ENCODE results near the gene PIGQ. TPM values are rescaled to one million over a fixed set of nuclear protein-coding genes. Genes with fewer than 3 reads are reported as not detected.

The PIGQ gene
- total and polyA plus RNA-seq, 9 donors = 4.3 to 47.7 (median 39.5) TPM

DNA sequence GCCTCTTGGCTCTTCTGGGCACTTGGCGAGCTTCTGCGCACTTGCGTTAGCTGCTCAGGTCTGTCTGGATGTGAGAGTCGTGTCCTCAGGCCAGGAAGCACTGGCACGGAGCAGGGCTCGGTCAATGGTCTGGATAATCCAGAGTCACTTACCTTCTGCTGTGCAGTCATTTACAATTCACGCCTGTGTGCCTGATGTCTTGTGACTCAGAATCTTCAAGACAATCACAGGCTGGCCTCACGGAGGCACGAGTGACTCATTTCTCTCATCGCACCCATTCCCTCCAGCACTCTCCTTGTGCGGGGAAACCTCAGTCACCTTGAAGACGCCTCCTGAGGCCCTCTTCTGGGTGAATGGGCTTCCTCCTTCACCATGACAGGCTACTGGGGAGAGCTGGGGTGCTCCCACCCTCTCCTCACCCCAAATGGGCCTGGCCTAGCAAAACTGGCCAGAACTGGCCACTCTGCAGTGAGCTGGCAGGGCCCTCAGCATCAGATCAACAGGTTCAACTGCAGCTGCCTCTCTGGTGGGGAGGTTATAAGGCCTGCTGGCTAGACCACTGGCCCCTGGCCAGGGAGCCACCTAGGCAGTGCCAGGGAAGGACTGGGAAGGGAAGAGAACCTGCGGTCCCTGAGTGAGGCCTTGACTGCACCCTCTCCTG, 44.1 kb upstream of the PIGQ start:
- H3K4me1 ChIP-seq (ENCODE audit: insufficient read depth) = peaks cover 20% of the 10 kb centered on the region
- TF ChIP-seq, protein P1, sequence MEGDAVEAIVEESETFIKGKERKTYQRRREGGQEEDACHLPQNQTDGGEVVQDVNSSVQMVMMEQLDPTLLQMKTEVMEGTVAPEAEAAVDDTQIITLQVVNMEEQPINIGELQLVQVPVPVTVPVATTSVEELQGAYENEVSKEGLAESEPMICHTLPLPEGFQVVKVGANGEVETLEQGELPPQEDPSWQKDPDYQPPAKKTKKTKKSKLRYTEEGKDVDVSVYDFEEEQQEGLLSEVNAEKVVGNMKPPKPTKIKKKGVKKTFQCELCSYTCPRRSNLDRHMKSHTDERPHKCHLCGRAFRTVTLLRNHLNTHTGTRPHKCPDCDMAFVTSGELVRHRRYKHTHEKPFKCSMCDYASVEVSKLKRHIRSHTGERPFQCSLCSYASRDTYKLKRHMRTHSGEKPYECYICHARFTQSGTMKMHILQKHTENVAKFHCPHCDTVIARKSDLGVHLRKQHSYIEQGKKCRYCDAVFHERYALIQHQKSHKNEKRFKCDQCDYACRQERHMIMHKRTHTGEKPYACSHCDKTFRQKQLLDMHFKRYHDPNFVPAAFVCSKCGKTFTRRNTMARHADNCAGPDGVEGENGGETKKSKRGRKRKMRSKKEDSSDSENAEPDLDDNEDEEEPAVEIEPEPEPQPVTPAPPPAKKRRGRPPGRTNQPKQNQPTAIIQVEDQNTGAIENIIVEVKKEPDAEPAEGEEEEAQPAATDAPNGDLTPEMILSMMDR (IDR thresholded peaks at IDR 0.05) = no peak
- TF ChIP-seq EP300 (IDR thresholded peaks at IDR 0.05) (no peak), POLR2A (IDR thresholded peaks at IDR 0.05) (no peak)
- intact Hi-C loops (cut with DNase I) = loop anchor here in 1 of 4 donors (10.0 kb wide), 1 partner anchor 1159 kb away; no protein-coding TSS in a partner anchor
- no peaks in the 10 kb centered on the region for H3K27me3 ChIP-seq
- H3K9me3 ChIP-seq = no peaks in the 10 kb centered on the region
- H3K27ac ChIP-seq = peak overlapping the region in 1 of 2 donors; percentile 100
- H3K36me3 ChIP-seq = no peaks in the 10 kb centered on the region
- H3K4me3 ChIP-seq = no peak overlapping the region
- 77 to 79% (median 78%) methylated on average over 13 of the region's 13 CpGs for WGBS, 3 donors
- peak in 4 of 5 donors; percentile 34 to 63 (median 58) for DNase-seq

DNA sequence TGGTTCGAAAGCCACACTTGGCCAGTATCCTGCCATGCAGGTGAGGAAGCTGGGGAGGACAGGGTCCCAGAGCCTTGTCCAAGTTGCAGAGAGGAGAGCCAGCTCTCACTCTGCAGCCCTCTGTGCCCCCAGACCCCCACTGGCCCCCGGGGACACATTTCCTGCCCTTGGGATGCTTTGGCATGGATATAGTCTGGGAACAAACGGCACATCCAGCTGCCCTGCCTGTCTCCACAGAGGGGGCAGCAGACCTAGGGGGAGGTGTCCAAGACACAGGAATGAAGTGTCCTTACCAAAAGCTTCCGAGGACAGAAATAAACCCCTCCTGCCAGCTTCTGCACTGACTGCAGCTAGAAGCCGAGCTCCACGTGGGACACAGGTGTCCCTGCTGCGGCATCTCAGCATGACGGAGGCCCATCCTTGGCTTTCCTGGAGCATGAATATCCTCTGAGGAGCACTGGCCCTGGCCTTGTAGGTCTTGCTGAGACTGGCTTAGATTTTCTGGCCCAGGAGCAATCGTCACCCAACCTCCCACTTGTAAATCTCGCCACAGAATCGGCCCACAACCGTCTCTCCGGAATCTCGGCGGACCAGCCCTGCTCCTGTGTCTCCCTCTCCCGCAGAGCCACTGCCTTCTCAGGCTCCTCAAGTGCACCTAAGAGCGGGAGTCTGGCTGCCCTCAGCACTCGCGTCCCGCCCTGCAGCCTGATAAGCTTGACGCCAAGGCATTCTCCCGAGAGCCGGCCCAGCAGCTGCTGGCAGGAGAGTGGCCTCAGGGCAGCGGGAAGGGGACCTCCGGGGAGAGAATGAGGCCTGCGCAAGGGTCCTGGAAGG, 43.4 kb upstream of the PIGQ start:
- WGBS, 3 donors = 4 to 7% (median 7%) methylated on average over 25 to 26 of the region's 26 CpGs
- intact Hi-C loops (cut with DNase I) = loop anchor here in 2 of 4 donors (1.0 to 10.0 kb wide), 2 partner anchors 100 to 1158 kb away; no protein-coding TSS in a partner anchor
- H3K27ac ChIP-seq = peak overlapping the region; percentile 92 to 100
- peaks cover 20% of the 10 kb centered on the region for H3K4me1 ChIP-seq (ENCODE audit: insufficient read depth)
- H3K27me3 ChIP-seq = no peaks in the 10 kb centered on the region
- H3K4me3 ChIP-seq = peak overlapping the region; percentile 59
- peak; percentile 54 to 77 (median 62) for DNase-seq
- H3K9me3 ChIP-seq = no peaks in the 10 kb centered on the region
- no peaks in the 10 kb centered on the region for H3K36me3 ChIP-seq
- TF ChIP-seq, protein P1 (IDR thresholded peaks at IDR 0.05) = no peak
- TF ChIP-seq POLR2A (IDR thresholded peaks at IDR 0.05) (no peak), EP300 (IDR thresholded peaks at IDR 0.05) (no peak)

DNA sequence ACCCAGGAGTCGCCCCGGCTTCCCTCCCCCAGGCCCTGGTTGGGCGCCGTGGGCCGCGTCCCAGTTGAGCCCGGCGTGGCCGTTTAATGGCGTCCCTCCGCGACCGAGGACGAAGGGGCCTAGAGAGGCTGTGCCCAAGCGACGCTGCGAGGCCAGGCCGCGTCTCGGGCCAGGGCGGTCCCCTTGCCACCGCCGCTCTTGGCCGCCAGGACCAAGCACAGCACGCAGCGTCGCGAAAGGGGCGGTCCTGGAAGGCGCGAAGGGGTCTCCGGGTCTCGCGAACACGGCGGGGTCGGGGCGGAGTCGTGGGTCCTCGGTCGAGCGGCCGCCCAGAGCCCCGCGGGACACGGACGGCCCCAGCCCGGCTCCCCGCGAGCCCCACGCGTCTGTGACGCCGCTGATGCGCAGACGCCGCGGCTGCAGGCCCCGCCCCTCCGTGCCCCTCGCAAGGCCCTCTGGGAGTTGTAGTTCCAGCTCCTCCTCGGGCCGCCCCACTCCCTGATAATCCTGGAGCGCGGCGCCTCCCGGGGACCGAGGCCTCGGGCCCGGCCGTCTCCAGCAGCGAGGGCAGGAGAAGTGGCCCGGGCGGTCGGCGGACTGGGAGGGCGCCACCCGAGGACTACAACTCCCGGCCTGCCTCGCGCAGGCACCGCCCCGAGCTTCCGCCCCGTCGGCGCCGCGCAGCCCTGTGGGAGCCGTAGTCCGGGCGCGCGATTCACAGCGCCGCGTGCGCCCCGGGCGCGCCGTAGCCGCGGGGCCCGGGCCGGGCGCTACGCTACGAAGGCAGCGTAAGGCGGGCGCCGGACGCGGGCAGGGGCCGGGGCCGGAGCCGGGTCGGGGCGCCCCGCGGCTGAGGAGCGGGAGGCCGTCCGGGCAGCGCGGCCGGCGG, 42.5 kb upstream of the PIGQ start, which contains the start of gene CAPN15:
TSS of gene CAPN15 (plus strand) at position 698 of the 889 bp plus-strand sequence. CDS start 19,127 bp downstream, outside the sequence.
- Histone ChIP-seq H3K4me1 (ENCODE audit: insufficient read depth) (peaks cover 20% of the 10 kb centered on the region), H3K27ac (peak within 1 kb of the TSS; percentile 92 to 100), H3K4me3 (peak within 1 kb of the TSS; percentile 59), H3K36me3 (no peaks in the 10 kb centered on the region), H3K27me3 (no peaks in the 10 kb centered on the region), H3K9me3 (no peaks in the 10 kb centered on the region)
- TF ChIP-seq, protein P1 (IDR thresholded peaks at IDR 0.05) = peak in 1 of 3 donors; percentile 76
- TF ChIP-seq POLR2A (IDR thresholded peaks at IDR 0.05) = peak; percentile 95
- no peak for TF ChIP-seq EP300 (IDR thresholded peaks at IDR 0.05)
- intact Hi-C loops (cut with DNase I) = loop anchor here in 2 of 4 donors (1.0 to 10.0 kb wide), 2 partner anchors 101 to 1158 kb away; no protein-coding TSS in a partner anchor
- DNase-seq = peak; percentile 89 to 93 (median 91)
- 0 to 1% (median 0%) methylated on average over 82 to 129 of the region's 129 CpGs for WGBS, 3 donors

All from ovary (tissue), 9 donors.